Measurements from ENCODE around the gene KRTAP9-3.
"Not testable (repeated sequence)": the region's sequence is repeated elsewhere in the genome, so short reads cannot be mapped to it uniquely, and the experiment has no call there.

The KRTAP9-3 gene

DNA sequence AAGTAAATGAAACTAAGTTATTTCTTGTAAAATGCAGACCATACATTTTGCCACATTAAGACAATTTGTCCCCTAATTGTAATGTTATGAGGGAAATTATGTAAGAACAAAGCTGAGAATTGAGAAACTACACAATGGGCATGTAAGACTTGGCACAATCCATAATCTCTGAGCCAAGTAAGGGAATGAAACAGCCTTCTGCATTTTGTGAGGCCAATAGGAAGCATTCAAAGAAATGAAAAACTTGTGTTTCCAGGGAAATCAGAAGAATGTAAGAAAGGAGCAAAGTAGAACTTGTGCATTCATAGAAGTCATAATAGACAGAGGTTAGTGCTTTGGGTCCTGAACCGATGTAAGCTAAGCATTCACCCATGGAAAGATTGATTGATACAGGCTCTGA is 19.0 kb downstream of the KRTAP9-3 start:
- DNase-seq (ENCODE audit: low read depth), result no peak

DNA sequence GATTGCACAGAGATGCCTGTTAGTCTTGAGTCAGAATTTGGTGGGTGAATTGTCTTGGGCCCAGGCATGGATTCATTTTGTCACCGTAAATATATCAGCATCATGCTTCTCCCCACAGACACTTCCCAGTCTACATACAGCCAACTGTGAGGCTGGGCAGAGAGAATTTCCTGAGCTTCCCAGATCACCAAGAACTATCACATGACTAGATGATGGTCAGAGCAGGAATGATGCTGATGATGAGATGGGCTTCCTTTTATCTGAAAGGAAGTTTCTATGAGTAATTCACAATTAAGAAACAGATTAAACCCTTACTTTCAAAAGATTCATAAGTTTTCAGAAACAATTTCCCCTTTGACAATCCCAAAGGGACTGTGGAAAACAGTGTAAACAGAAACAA is 22.6 kb downstream of the KRTAP9-3 start:
- DNase-seq (ENCODE audit: low read depth), result no peak

DNA sequence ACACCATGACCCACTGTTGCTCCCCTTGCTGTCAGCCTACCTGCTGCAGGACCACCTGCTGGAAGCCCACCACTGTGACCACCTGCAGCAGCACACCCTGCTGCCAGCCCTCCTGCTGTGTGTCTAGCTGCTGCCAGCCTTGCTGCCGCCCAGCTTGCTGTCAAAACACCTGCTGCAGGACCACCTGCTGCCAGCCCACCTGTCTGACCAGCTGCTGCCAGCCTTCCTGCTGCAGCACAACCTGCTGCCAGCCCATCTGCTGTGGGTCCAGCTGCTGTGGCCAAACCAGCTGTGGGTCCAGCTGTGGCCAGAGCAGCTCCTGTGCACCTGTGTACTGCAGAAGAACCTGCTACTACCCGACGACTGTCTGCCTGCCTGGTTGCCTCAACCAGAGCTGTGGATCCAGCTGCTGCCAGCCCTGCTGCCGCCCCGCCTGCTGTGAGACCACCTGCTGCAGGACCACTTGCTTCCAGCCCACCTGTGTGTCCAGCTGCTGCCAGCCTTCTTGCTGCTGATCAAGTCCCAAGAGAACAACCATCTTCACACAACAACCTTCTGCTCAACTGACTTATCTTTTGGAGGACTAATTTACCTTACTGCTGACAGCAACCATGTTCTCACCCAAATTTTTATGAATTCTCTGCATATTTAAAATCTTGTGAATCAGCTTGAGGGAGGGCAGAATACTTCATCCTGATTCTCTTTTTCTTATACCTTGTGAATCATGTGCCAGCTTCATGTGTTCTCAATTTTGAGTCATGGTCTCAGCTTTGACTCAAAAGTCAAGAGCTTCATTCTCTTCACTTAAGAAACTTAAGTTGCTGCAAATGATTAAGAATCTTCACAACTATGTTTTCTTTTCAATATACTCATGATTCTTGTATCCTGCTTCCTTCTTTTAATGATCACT is 23.4 kb downstream of the KRTAP9-3 start, which contains the start of gene KRTAP9-9:
KRTAP9-9 (plus strand) TSS at position 4 of the 910 bp plus-strand sequence.
- DNase-seq (ENCODE audit: low read depth), result not testable (repeated sequence)

DNA sequence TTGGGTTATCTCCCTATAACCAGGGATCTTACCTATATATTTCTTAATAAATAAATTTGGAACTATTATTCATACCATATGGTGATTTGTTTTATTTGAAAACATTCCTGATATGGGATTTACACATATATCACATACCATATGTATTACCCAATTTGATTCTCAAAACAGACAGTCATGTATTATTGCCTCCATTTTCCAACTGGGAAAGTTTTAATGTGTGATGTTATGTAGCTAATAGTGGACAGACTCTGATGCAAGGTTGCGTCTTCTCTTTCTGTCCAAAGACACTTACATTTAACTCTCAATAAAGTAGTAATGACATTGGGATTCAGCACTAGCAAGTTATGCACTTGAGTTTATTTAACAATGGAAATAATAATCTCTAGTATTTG is 24.0 kb downstream of the KRTAP9-3 start:
- no peak for DNase-seq (ENCODE audit: low read depth)

DNA sequence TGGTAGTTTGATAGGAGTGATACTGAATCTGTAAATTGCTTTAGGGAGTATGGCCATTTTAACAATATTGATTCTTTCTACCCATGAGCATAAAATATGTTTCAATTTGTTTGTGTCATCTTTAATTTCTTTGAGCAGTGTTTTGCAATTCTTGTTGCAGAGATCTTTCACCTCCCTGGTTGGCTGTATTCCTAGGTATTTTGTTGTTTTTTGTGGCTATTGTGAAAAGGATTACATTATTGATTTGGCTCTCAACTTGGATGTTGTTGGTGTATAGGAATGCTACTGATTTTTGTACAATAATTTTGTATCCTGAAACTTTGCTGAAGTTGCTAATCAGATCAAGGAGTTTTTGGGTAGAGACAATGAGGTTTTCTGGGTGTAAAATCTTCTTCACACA is 26.2 kb downstream of the KRTAP9-3 start:
- no peak for DNase-seq (ENCODE audit: low read depth)

DNA sequence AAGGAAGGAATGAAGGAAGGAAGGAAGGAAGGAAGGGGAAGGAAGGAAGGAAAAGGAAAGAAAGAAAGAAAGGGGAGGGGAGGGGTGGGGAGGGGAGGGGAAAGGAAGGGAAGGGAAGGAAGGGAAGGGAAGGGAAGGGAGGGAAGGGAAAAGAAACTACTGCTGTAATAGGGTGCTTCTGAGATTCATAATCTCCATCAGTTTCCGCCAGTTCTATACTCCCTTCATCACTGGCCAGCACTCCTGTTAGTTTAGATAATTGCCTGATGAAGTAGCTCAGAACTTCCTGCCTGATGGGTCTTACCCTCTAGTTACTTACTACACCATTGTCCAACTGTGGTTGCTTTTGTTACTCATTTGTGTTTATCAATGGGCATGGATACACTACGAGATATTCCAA is 31.0 kb downstream of the KRTAP9-3 start:
- DNase-seq (ENCODE audit: low read depth), result no peak

DNA sequence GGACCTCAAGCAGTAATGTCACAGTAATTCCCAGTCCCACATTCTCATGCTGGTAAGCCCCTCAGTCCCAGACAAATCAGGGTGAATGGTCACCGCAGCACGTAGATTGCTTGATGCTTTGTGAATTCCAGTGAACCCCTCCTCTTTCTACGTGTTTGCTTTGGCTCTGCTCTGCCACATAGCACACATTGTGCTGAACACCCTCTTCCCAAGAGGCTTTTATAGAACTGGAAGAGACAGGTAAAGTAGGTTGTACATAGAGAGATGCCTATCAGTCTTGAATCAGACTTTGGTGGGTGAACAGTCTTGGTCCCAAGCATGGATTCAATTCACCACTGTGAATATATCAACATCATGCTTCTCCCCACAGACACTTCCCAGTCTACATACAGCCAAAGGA is 32.4 kb downstream of the KRTAP9-3 start:
- no peak for DNase-seq (ENCODE audit: low read depth)

DNA sequence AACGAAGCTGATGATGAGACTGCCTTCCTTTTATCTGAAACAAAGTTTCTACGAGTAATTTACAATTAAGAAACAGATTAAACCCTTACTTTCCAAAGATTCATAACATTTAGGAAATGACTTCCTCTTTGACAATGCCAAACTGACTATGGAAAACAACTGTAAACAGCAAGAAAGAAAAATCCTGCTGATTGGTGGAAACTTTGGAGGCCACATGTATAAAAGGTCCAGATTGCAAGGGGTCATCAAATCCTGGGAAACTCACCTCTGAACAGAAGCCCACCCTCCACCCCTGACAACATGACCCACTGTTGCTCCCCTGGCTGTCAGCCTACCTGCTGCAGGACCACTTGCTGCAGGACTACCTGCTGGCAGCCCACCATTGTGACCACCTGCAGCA is 32.8 kb downstream of the KRTAP9-3 start, which contains the start of gene KRTAP9-6:
KRTAP9-6 (plus strand) TSS at position 301 of the 400 bp plus-strand sequence; CDS start at position 301, 0 bp downstream.
- no peak for DNase-seq (ENCODE audit: low read depth)

DNA sequence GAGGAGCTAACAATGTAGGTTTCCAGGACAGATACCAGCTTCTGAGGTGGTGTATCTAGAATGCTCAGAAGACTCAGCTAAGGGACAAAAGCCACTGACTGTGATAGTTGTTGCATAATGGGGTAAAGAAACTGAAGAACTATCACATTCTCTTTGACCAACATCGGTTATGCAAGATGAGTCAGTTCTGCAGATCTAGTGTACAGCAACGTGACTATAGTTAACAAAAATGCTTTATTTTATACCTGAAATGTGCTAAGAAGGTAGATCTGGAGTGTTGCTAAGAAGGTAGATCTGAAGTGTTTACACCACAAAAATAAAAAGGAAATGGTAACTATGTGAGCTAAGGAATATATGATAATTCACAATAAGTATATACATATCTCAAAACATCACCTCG is 35.5 kb downstream of the KRTAP9-3 start:
- no peak for DNase-seq (ENCODE audit: low read depth)

DNA sequence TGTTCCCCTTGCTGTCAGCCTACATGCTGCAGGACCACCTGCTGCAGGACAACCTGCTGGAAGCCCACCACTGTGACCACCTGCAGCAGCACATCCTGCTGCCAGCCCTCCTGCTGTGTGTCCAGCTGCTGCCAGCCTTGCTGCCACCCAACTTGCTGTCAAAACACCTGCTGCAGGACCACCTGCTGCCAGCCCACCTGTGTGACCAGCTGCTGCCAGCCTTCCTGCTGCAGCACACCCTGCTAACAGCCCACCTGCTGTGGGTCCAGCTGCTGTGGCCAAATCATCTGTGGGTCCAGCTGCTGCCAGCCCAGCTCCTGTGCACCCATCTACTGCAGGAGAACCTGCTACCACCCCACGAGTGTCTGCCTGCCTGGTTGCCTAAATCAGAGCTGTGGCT is 39.1 kb downstream of the KRTAP9-3 start:
- DNase-seq (ENCODE audit: low read depth), result not testable (repeated sequence)

DNA sequence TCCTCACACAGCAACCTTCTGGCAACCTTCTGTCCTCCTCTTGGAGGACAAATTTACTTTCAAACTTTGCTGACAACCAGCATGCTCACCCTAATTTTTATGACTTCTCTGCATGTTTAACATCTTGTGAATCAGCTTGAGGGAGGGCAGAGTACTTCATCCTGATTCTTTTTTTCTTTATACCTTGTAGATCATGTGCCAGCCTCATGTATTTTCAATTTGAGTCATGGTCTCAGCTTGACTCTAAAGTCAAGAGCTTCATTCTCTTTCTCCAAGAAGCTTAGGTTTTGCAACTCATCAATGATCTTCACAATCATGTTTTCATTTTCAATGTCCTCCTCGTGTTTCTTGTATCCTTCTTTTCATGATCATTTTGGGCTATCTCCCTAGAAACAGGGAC is 39.6 kb downstream of the KRTAP9-3 start:
- no peak for DNase-seq (ENCODE audit: low read depth)

DNA sequence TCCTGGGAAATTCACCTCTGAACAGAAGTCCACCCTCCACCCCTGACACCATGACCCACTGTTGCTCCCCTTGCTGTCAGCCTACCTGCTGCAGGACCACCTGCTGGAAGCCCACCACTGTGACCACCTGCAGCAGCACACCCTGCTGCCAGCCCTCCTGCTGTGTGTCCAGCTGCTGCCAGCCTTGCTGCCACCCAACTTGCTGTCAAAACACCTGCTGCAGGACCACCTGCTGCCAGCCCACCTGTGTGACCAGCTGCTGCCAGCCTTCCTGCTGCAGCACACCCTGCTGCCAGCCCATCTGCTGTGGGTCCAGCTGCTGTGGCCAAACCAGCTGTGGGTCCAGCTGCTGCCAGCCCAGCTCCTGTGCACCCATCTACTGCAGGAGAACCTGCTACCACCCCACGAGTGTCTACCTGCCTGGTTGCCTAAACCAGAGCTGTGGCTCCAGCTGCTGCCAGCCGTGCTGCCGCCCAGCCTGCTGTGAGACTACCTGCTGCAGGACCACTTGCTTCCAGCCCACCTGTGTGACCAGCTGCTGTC is 43.5 kb downstream of the KRTAP9-3 start, which contains the start of gene KRTAP9-7:
KRTAP9-7 (plus strand) TSS at position 51 of the 543 bp plus-strand sequence; CDS start at position 51, 0 bp downstream.
- not testable (repeated sequence) for DNase-seq (ENCODE audit: low read depth)

DNA sequence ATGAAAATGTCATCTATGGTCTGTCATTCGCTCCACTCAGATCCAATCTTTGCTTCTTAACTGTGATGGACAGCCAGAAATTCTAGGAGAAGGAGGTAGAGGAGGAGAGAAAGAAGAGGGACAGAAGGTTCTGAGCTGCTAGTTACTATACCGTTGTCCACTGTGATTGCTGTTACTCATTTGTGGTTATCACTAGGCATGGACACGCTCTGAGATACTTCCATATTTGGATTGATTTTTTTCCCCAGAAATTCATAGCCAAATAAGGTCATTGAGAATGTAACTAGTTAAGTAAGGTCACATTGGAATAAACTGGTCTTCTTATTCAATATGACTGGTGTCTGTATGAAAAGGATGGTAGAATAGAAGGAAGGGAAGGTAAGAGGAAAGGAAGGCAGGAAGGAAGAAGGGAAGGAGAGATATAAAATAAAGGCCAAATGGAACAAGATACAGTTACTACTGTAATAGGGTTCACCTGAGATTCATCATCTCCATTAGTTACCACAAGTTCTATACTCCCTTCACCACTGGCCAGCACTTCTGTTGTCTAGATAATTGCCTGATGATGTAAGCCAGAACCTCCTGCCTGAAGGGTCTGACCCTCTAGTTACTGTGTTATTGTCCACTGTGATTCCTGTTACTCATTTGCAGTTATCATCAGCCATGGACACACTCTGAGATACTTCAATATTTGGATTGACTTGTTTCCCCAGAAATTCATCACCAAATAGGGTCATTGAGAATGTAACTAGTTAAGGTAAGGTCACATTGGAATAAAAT is 46.1 kb downstream of the KRTAP9-3 start:
- no peak for DNase-seq (ENCODE audit: low read depth)

All from stimulated activated CD8-positive, alpha-beta memory T cell treated with anti-CD3 and anti-CD28 coated beads, Interleukin-15, amount 100 ng/mL, for 1 hour (primary cell).